ENCODE data around the gene TFR2. TPM values are rescaled to one million over a fixed set of nuclear protein-coding genes. Genes with fewer than 3 reads are reported as not detected.
A peak's percentile ranks its signal among the peaks of the same experiment; 100 is the strongest.

The TFR2 gene
- total and polyA plus RNA-seq, 2 of the 13 experiments (the other 11 are each of a cell fraction or from before 2014, with no cell fraction given), result 36.9 to 64.2 TPM

DNA sequence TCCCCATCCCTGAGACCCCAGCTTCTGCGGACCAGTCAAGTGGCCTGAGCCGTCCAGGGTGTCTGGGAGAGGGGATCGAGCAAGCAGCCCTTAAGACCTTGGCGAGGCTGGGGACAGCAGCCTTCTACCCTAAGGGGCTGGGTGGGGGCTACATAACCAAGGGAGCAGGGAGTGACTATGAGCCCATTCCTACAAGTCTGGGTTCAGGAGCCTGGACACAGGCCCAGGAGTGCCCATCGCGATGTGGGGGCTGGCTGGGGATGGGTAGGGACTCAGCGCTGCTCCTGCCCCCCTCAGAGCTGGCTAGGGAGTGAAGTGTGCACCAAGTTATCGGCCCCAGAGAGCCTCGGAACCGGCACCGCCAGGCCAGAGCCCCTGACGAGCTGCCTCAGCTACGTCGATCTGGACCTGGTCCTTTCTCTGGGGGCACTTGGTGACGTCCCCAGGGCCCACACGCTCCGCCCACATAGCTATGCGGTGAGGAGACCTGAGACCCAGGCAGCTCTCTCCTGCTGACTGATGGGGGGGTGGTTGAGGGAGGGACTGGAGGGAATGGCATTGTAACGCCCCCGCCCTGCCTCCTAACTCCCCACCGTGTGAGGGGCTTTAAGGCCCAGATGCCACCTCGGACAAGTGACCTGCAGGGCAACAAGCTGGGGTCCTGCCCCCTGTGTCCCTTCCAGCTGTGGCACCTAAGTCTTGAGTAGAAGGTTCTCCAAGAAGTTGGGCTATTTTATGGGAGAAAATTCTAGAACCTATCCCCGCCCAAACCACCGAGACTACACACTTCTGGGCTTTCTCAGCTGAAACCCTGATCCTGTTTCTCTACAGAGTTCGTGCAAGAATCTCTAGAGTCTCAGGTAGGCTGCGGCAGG, 70.2 kb downstream of the TFR2 start (continued):
- TF ChIP-seq REPIN1 (CRISPR knock-in tag; IDR thresholded peaks at IDR 0.05; ENCODE audit: borderline replicate concordance, low read depth) (0 out of 2 replicates have a peak, but pooled peaks have one; percentile 22), NONO (IDR thresholded peaks at IDR 0.05) (no peak), NONO (CRISPR knock-in tag; conservative IDR thresholded peaks at IDR 0.05) (peak; percentile 36), SALL2 (CRISPR knock-in tag; IDR thresholded peaks at IDR 0.05) (no peak; the same call in 1 of the 2 replicates), KLF13 (CRISPR knock-in tag; IDR thresholded peaks at IDR 0.05) (no peak), ZNF577 (CRISPR knock-in tag; IDR thresholded peaks at IDR 0.05; ENCODE audit: borderline replicate concordance, low read depth) (no peak), RORA (CRISPR knock-in tag; IDR thresholded peaks at IDR 0.05) (no peak), MEIS2 (CRISPR knock-in tag; IDR thresholded peaks at IDR 0.05) (0 out of 2 replicates have a peak, but pooled peaks have one; percentile 37), ZBTB20 (CRISPR knock-in tag; IDR thresholded peaks at IDR 0.05; ENCODE audit: borderline replicate concordance, low read depth) (no peak), ZNF816 (CRISPR knock-in tag; IDR thresholded peaks at IDR 0.05; ENCODE audit: borderline replicate concordance) (no peak), ZNF205 (CRISPR knock-in tag; IDR thresholded peaks at IDR 0.05) (no peak), NFKB2 (CRISPR knock-in tag; IDR thresholded peaks at IDR 0.05; ENCODE audit: borderline replicate concordance) (peak; percentile 83; the same call in 1 of the 2 replicates), TCF7L2 (IDR thresholded peaks at IDR 0.05; ENCODE audit: low read depth, low read length) (no peak), DPF2 (CRISPR knock-in tag; IDR thresholded peaks at IDR 0.05; ENCODE audit: borderline replicate concordance, low read depth) (no peak), MED1 (CRISPR knock-in tag; IDR thresholded peaks at IDR 0.05) (no peak; the same call in none of the 2 replicates), CCDC6 (CRISPR knock-in tag; IDR thresholded peaks at IDR 0.05) (no peak), ZNF878 (CRISPR knock-in tag; IDR thresholded peaks at IDR 0.05) (no peak), SKI (IDR thresholded peaks at IDR 0.05; ENCODE audit: partially characterized antibody) (no peak), ATF7-NPFF (CRISPR knock-in tag; IDR thresholded peaks at IDR 0.05; ENCODE audit: low read depth) (peak; percentile 34; the same call in 1 of the 2 replicates), NRL (CRISPR knock-in tag; IDR thresholded peaks at IDR 0.05; ENCODE audit: borderline replicate concordance) (0 out of 2 replicates have a peak, but pooled peaks have one; percentile 41), CREM (IDR thresholded peaks at IDR 0.05) (0 out of 2 replicates have a peak, but pooled peaks have one; percentile 34), CREM (CRISPR knock-in tag; IDR thresholded peaks at IDR 0.05) (no peak), ZNF772 (CRISPR knock-in tag; IDR thresholded peaks at IDR 0.05) (no peak)
- TF ChIP-seq, protein P1, sequence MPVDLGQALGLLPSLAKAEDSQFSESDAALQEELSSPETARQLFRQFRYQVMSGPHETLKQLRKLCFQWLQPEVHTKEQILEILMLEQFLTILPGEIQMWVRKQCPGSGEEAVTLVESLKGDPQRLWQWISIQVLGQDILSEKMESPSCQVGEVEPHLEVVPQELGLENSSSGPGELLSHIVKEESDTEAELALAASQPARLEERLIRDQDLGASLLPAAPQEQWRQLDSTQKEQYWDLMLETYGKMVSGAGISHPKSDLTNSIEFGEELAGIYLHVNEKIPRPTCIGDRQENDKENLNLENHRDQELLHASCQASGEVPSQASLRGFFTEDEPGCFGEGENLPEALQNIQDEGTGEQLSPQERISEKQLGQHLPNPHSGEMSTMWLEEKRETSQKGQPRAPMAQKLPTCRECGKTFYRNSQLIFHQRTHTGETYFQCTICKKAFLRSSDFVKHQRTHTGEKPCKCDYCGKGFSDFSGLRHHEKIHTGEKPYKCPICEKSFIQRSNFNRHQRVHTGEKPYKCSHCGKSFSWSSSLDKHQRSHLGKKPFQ (CRISPR knock-in tag; IDR thresholded peaks at IDR 0.05; ENCODE audit: insufficient replicate concordance), result peak; percentile 32
- TF ChIP-seq, protein P2, sequence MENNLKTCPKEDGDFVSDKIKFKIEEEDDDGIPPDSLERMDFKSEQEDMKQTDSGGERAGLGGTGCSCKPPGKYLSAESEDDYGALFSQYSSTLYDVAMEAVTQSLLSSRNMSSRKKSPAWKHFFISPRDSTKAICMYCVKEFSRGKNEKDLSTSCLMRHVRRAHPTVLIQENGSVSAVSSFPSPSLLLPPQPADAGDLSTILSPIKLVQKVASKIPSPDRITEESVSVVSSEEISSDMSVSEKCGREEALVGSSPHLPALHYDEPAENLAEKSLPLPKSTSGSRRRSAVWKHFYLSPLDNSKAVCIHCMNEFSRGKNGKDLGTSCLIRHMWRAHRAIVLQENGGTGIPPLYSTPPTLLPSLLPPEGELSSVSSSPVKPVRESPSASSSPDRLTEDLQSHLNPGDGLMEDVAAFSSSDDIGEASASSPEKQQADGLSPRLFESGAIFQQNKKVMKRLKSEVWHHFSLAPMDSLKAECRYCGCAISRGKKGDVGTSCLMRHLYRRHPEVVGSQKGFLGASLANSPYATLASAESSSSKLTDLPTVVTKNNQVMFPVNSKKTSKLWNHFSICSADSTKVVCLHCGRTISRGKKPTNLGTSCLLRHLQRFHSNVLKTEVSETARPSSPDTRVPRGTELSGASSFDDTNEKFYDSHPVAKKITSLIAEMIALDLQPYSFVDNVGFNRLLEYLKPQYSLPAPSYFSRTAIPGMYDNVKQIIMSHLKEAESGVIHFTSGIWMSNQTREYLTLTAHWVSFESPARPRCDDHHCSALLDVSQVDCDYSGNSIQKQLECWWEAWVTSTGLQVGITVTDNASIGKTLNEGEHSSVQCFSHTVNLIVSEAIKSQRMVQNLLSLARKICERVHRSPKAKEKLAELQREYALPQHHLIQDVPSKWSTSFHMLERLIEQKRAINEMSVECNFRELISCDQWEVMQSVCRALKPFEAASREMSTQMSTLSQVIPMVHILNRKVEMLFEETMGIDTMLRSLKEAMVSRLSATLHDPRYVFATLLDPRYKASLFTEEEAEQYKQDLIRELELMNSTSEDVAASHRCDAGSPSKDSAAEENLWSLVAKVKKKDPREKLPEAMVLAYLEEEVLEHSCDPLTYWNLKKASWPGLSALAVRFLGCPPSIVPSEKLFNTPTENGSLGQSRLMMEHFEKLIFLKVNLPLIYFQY (CRISPR knock-in tag; IDR thresholded peaks at IDR 0.05; ENCODE audit: borderline replicate concordance), result peak; percentile 81; the same call in 1 of the 2 replicates
